HG03558 (cell line): ENCODE data around the gene KCNF1.

Experiments
- ATAC-seq: cut with Tn5 transposase; IDR thresholded peaks from one replicate; pipeline ENCODE4 v1.9.1; 2021; ENCODE audit warnings: moderate number of reproducible peaks; ENCODE audit not compliant: unreplicated experiment; ENCODE audit errors: extremely low read depth

KCNF1 gene

DNA sequence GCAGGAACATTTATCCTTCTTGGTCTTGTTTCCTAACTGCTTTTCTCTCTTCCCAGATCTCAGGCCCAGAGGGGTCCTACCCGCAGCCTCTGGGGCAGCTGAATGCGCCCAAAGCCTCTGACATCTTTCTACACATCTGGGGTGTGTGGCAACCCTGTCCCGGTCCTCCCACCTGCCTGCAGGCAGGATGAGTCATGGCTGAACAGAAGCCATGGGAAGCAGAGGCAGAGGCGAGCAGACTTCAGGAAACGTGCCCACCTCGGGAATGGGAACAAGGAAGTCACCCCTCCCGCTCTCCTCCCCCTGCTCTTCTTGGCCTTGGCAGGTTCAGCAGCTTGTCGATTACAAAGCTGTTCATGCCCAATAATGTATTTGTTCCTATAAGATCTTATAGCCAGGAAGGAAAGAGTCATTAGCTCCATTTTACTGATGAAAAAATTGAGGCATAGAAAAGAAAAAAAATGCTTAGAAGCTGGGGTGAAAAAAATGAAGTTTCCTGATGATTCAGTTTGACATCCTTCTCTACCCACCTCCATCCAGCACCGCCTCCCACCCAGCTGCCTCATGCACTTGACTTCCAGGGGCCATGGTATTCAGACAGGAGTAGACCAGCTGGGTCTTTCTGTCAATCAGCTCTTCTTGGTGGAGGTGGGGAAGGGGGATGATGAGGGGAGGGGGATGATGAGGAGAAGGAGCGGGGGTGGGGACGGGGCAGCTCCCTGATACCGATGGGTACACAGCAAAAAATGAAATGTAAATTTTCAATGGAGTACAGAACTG is 10.4 kb upstream of the KCNF1 start:
- ATAC-seq = no peak

DNA sequence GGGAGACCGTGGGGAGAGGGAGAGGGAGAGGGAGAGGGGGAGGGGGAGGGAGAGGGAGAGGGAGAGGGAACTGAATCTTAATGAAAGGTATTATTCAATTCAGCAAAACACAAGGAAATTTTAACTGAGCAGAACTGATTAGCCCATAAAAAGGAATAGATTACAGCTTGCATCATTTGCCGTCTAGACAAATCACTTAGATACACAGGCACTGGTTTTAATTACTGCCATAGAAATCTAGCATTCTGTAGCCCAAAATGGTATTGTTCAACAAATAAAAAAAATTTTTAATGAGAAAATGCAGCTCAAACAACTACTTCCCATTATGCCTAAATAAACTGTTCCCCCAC is 7.9 kb upstream of the KCNF1 start:
- ATAC-seq = no peak

DNA sequence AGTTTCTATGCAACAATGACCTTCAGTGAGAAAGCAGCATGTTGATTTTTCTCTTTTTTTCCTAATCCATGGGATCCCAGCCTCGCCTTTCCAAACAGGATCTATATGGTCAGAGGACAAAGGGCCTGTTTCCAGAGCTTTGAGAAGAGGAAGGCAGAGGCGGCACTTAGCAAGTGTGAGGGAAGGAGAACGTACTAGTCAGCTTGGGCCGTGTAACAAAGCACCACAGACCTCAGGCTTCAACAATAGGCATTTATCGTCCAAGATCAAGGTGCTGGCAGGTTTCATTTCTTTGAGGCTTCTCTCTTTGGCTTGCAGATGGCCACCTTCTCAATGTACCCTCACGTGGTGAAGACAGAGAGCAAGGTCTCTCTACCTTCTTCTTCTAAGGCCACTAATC is 7.3 kb upstream of the KCNF1 start:
- no peak for ATAC-seq

DNA sequence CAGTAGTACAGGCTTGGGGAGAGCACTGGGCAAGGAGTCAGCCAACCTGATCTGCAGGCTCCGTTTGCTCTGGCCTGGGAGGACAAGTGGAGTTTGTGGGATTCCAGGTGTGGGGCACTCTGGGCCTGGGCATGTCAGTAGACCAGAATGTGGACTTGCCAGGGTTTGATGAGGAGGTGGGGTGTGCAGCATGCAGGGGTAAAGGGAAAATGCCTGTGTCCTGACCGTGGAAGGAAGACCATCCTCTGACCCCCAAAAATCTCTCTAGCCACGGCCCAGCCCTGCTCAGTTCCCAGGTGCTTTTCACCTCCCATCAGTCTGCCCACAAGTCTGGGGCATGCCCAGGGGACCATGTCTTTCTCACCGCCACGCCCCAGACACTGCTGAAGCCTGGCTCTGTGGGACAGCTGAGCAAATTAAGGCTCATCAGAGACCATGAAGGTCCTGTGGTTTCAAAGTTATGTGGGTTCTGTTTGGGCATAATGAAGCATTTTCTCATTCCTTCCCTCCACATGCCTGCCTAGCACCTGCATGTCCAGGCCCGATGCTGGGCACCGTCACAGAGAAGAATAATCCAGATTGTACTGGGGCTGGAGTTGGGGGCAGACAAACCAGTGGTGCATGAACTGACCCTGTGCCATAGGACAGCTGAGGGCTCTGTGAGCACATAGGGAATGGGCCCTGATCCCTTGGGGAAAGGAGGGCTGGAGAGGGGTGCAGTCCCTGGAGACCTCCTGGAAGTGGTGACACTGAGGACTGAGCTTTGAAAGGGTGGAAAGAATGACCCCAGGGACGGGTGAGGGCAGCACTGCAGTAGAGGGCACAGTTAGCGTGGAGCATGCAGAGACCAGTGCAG is 6.5 kb upstream of the KCNF1 start:
- no peak for ATAC-seq

DNA sequence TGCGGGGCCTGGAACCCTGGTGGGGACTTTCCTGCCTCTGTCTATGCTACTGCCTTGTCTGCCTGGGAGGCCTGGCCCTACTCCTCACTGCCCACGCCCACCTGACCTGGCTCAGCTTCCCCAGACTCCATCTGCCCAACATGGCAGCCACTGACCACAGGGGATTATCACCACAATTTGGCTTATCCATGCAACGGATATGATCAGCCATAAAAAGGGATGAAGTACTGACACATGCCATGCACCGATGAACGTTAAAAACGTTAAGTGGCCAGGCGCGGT is 5.9 kb upstream of the KCNF1 start:
- ATAC-seq = no peak

DNA sequence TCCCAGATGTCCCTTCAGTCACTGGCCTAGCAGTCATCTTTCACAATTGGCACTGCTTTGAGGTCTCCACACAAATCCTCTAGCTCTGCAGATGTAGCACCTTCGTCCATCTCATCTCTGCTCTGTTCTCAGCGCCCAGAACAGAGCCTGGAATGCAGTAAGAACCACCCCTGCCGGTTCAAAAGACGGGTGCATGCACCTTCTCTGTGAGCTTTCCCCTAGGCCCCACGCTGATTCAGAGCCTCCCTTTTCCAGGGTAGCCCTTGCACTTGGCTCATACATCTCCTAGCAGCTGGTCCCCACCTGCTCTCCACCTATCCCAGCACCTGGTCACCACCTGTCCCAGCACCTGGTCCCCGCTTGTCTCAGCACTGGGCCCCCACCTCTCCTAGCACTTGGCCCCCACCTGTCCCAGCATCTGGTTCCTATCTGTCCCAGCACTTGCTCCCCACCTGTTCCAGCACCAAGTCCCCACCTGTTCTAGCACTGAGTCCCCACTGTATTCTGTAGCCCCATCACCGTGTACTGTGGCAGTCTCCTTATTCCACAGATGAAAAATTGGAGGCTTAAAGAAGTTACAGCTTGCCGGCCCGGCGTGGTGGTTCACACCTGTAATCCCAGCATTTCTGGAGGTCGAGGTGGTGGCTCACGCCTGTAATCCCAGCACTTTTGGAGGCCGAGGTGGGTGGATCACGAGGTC is 4.7 kb upstream of the KCNF1 start:
- no peak for ATAC-seq

DNA sequence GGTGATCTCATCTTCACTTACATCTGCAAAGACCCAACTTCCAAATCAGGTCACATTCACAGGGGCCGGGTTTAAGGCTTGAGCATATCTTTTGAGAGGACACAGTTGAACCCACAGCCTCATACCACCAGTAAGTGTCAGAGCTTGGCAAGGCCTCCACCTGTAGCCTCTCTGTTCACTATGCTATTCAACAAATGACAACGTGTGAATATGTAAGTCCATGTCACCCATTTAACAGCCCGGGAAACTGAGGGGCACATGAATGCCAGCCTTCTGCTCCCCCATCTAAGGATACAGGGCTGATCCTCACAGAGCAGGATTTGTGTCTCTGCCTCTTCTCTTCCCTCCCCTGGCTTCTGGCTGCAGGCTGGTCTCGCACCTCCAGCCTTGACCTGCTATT is 3.5 kb upstream of the KCNF1 start:
- no peak for ATAC-seq

DNA sequence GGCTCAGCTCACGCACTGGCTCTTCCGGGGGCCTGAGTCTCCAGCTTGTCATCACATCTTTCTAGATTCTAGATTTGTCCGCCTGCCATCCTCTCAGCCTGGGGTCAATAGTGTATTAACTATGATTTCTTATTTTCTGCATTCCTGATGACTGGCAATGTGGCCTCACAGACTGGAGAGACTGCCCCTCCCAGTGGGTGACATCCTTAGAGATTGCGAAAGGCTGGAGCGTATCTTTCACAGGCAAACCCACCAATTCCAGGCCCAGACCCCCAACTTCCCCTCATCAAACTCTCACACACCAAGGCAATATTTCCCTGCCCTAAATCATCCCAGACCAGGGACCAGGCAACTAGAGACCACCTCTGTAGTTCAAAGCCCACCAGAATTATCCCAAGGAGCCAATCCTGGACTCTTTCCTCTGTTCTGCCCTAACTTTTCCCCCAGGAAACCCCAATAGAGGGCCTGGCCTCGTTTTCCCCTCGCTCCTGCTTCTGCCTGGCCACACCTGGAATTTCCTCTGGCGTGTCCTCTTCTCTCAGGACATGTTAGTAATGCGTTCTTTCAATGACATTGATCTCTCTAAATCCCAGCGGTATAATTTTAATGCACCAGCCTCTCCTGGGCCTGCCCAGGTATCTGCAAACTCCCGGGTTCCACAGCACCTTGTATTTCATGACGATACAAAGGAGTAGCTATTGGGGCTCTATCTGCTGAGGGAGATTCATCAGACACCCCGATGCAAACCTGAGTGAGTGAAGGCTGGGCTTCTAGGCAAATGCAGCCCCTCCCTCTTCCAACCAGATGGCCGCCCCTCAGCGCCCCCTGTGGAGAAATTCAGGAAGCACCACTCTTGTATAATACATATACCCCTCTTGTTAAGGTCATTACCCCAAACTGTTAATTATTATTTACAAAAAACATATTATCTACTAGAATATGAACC is 2.4 kb upstream of the KCNF1 start:
- ATAC-seq = no peak

DNA sequence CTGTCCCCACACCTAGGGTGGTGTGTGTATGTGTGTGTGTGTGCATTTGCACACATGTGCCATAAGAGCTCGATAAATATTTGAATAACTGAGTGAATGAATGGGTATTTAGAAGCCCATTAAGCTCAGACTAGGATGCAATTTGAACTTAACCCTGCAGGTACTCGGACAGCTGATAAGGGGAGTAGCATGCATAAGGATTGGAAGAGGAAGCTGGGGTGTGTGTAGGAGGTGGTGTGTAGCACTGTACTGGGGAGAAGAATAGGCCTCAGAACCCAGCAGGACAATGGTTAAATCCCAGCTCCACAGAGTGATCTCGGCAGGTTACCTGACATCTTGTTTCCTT is 1.8 kb upstream of the KCNF1 start:
- ATAC-seq = no peak

DNA sequence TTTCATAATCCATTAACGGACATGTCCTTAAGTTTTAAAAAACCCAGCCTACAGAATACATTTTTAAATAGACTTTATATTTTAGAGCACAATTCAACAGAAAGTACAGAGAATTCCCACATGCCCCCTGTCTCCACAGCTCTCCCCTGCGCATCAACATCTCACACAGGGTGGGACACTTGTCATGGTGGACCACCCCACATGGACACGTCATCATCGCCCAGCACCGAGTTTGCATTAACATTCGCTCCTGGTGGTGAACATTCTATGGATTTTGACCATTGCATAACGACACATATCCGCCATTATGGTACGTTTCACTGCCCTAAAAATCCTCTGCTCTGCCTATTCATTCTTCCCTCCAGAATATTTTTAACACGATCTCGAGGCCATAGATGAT is 1.1 kb upstream of the KCNF1 start:
- no peak for ATAC-seq

DNA sequence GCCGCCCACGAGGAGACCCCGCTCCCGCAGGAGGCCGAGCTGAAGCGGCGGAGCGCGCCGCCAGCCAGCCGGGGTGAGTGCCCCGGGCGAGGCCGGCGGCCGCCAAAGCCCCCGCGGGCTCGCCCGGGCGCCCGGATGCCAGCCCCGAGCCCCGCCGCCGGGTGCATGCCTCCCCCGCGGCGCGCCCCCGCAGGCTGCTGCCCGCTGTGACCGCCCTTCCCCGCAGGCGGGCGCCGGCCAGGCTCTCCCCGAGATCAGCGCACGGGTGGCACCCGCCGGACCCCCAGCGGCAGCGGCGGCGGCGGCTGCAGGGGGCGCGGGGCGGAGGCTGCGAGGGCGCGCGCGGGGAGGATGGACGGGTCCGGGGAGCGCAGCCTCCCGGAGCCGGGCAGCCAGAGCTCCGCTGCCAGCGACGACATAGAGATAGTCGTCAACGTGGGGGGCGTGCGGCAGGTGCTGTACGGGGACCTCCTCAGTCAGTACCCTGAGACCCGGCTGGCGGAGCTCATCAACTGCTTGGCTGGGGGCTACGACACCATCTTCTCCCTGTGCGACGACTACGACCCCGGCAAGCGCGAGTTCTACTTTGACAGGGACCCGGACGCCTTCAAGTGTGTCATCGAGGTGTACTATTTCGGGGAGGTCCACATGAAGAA is 470 bp downstream of the KCNF1 start:
- ATAC-seq = no peak

DNA sequence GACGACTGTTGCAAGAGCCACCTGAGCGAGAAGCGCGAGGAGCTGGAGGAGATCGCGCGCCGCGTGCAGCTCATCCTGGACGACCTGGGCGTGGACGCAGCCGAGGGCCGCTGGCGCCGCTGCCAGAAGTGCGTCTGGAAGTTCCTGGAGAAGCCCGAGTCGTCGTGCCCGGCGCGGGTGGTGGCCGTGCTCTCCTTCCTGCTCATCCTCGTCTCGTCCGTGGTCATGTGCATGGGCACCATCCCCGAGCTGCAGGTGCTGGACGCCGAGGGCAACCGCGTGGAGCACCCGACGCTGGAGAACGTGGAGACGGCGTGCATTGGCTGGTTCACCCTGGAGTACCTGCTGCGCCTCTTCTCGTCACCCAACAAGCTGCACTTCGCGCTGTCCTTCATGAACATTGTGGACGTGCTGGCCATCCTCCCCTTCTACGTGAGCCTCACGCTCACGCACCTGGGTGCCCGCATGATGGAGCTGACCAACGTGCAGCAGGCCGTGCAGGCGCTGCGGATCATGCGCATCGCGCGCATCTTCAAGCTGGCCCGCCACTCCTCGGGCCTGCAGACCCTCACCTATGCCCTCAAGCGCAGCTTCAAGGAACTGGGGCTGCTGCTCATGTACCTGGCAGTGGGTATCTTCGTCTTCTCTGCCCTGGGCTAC is 1.2 kb downstream of the KCNF1 start:
- no peak for ATAC-seq

DNA sequence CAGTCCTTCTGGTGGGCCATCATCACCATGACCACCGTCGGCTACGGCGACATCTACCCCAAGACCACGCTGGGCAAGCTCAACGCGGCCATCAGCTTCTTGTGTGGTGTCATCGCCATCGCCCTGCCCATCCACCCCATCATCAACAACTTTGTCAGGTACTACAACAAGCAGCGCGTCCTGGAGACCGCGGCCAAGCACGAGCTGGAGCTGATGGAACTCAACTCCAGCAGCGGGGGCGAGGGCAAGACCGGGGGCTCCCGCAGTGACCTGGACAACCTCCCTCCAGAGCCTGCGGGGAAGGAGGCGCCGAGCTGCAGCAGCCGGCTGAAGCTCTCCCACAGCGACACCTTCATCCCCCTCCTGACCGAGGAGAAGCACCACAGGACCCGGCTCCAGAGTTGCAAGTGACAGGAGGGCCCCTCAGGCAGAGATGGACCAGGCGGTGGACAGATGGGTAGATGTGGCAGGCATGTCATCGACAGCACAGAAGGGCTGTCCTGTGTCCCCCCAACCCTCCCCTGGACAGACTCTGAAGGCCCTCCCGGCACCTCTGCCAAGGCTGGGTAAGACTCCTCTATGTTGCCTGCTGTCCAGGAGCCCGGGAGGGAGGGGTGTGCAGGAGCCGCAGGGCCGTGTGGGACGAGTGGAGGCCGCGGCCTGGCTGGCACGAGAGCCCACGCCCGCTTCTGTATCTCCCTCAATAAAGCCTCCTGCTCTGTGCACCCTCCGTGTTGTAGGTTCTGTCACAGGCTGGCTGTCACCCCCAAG is 2.0 kb downstream of the KCNF1 start:
- no peak for ATAC-seq

DNA sequence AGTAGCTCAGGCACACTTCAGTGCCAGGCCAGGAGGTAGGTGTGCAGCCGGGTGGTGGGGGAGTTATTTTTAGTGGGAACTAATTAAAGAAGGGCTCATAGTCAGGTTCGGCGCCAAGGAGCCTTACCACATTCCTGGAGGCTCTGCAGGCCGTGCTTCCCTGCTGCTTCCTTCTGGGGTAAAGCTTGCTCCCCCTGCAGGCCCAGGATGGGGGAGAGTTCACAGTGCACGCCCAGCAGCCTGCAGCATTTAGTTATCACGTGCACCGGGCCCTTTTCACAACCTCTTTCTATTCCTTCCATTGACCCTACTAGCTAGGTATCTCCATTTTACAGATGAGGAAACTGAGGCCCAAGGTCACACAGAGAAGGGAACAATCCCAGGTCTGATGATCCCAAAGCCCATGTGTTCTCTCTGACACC is 2.5 kb downstream of the KCNF1 start:
- ATAC-seq = no peak

DNA sequence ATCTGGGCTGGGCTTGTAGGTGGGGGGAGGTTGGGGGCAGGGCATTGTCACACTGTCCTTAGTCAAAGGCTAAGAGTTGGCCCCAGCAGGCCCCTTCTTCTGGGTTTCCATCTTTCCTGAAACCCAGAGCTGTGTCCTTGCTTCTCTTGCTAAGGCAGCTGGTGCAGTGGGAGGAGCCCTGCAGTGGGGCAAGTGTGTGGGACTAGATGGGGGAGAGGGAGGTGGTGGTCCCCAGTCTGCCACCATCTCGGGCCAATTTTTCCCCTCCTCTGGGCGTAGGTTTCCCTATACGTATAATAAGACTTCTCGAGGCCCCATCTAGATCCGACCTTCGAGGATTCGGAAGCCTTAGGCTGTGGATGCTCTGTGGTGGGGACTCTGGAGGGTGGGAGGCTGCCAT is 3.5 kb downstream of the KCNF1 start:
- ATAC-seq = no peak

DNA sequence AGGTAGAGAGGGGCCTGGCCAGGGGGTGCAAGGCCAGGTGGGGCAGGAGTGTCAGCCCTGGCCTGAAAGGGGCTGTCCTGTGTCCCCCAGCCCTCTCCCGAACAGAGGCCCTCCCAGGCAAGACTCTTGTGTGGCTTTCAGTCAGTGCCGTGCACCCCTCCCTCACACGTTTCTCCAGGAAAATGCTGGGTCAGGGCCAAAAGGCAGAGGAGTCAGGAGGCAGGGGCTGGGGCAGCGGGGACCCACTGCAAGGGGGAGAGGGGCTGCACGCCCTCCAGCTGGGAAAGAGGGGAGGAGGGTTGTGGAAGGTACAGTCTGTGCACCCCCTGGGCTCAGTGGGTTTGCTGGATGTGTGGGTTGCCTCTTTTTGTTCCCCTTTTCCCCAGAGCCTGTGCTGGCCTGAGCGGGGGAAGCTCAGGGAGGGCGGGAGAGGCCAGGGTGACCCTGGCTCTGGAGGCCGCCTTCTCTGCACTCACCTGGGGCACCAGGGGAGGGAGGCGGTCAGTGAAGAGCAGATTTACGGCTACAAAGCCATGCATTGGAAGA is 4.1 kb downstream of the KCNF1 start:
- ATAC-seq = no peak

DNA sequence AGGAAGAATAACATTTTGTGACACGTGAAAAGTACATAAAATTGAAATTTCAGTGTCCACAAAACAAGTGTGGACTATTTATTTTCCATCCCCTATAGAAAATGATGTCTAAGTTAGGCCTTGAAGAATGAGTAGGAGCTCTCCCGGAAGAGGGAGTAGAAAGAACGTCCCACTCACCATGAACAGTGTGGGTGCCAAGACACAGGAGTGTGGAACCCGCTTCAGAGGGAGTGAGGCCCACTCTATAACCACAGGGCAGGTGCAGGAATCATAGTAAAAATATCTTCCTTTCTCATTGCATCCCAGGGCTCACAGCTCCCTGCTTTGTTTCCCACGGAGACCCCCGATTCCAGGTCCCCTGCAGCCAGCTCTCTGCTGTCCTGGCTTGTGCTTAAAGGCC is 5.2 kb downstream of the KCNF1 start:
- no peak for ATAC-seq

DNA sequence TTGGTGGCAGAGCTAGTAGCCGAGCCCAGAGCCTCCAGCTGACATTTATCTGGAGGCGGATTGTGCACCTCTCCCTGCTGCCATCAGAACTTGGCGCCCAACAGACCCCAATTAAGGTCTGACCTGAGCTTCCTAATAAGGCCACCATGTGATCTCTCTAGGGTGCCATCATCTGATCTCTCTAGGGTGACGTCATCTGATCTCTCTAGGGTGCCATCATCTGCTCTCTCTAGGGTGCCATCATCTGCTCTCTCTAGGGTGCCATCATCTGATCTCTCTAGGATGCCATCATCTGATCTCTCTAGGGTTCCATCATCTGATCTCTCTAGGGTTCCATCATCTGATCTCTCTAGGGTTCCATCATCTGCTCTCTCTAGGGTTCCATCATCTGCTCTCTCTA is 6.2 kb downstream of the KCNF1 start:
- ATAC-seq = no peak
